Lower leg skin (tissue), 3 donors: ENCODE results near the gene ADAMTS19.

ENCODE experiments used
- POLR2A ChIP-seq, 2 donors: fragments of 450-650 bp; IDR thresholded peaks; one replicate each; pipeline ENCODE4 v1.6.1; 2016 to 2017; ENCODE audit warnings: antibody characterized with exemption in 2 of 2, mild to moderate bottlenecking in 1 of 2, moderate library complexity in 1 of 2
- TF ChIP-seq, protein P1 (sequence below), 3 donors: fragments of 450-650 bp; IDR thresholded peaks; one replicate each; pipeline ENCODE4 v1.5.1; 2016; ENCODE audit warnings: antibody characterized with exemption in 3 of 3, mild to moderate bottlenecking in 3 of 3, moderate library complexity in 2 of 3

- TF ChIP-seq, protein P1, sequence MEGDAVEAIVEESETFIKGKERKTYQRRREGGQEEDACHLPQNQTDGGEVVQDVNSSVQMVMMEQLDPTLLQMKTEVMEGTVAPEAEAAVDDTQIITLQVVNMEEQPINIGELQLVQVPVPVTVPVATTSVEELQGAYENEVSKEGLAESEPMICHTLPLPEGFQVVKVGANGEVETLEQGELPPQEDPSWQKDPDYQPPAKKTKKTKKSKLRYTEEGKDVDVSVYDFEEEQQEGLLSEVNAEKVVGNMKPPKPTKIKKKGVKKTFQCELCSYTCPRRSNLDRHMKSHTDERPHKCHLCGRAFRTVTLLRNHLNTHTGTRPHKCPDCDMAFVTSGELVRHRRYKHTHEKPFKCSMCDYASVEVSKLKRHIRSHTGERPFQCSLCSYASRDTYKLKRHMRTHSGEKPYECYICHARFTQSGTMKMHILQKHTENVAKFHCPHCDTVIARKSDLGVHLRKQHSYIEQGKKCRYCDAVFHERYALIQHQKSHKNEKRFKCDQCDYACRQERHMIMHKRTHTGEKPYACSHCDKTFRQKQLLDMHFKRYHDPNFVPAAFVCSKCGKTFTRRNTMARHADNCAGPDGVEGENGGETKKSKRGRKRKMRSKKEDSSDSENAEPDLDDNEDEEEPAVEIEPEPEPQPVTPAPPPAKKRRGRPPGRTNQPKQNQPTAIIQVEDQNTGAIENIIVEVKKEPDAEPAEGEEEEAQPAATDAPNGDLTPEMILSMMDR (IDR thresholded peaks at IDR 0.05) = no peak
- no peak for TF ChIP-seq POLR2A (IDR thresholded peaks at IDR 0.05)
Observed at GRCh38 chr5:129698661-129699060, 238.6 kb downstream of the ADAMTS19 start.
